Kidney (tissue), 14 donors: ENCODE data around the gene PCDHGB7. TPM values are rescaled to one million over a fixed set of nuclear protein-coding genes. Genes with fewer than 3 reads are reported as not detected.
"Not testable (repeated sequence)": the region's sequence is repeated elsewhere in the genome, so short reads cannot be mapped to it uniquely, and the experiment has no call there.

ENCODE experiments used
- DNase-seq, 5 donors: peaks; one replicate each; pipeline ENCODE4 v3.0.0-alpha.2; 2013 to 2020
- FAIRE-seq: peaks from 2 replicates; lab custom pipeline; 2012; peaks lifted over from hg19 to GRCh38; lab: Jason Lieb, UNC
- H3K27ac ChIP-seq, 2 donors: one replicate each; pipeline ENCODE4 v1.7.0; 2013; ENCODE audit warnings: low read depth in 2 of 2, low read length in 2 of 2, inconsistent platforms in 1 of 2
- H3K27me3 ChIP-seq: one replicate; pipeline ENCODE4 v1.7.1; 2013; ENCODE audit warnings: low read length, inconsistent platforms; ENCODE audit not compliant: control insufficient read depth, insufficient read depth
- H3K36me3 ChIP-seq, 3 donors: one replicate each; pipeline versions ENCODE4 v1.7.0 to v1.7.1; 2013; ENCODE audit warnings: low read length in 3 of 3, control low read depth in 1 of 3, inconsistent platforms in 1 of 3; ENCODE audit not compliant: insufficient read depth in 3 of 3, control insufficient read depth in 2 of 3
- H3K4me1 ChIP-seq, 3 donors: one replicate each; pipeline versions ENCODE4 v1.7.0 to v1.7.1; 2013; ENCODE audit warnings: low read length in 3 of 3, inconsistent platforms in 1 of 3, low read depth in 1 of 3; ENCODE audit not compliant: control insufficient read depth in 2 of 3, insufficient read depth in 2 of 3
- H3K4me3 ChIP-seq, 3 donors: one replicate each; pipeline versions ENCODE4 v1.7.0 to v1.8.1; 2013; ENCODE audit warnings: low read length in 3 of 3, control low read depth in 1 of 3, inconsistent platforms in 1 of 3
- H3K9ac ChIP-seq, 3 donors: one replicate each; pipeline versions ENCODE4 v1.7.0 to v1.7.1; 2013; ENCODE audit warnings: low read length in 3 of 3, control low read depth in 1 of 3, inconsistent platforms in 1 of 3
- H3K9me3 ChIP-seq, 3 donors: one replicate each; pipeline versions ENCODE4 v1.7.0 to v1.7.1; 2013; ENCODE audit warnings: low read length in 3 of 3, control low read depth in 1 of 3, inconsistent platforms in 1 of 3; ENCODE audit not compliant: control insufficient read depth in 2 of 3, insufficient read depth in 1 of 3
- intact Hi-C: fragments of 100-400 bp; cut with DNase I; formaldehyde crosslinking; loops from one replicate; pipeline ENCODE4 v1.11.1; 2022
- polyA plus RNA-seq: library from polyadenylated mRNA; stranded (reverse); fragments of 350-450 nt; fragmentation: Illumina TruSeq; extraction: RNeasy Lipid Tissue Mini Kit (QIAGEN cat#74804); gene quantifications from one replicate; pipeline ENCODE4 v1.2.3, GENCODE V29; 2014; ENCODE audit warnings: low read depth, low replicate concordance; ENCODE audit not compliant: insufficient read depth
- total RNA-seq: library from RNA; stranded (reverse); fragmentation: NEBNext Ultra II Directional; extraction: Animal tissue kit (Norgen Biotek cat#: 25700); gene quantifications from one replicate; pipeline ENCODE4 v1.2.1, GENCODE V29; 2021
- TF ChIP-seq, protein P1 (sequence below): IDR thresholded peaks from 3 replicates; pipeline ENCODE4 v1.5.1; 2012; ENCODE audit warnings: mild to moderate bottlenecking, moderate library complexity, borderline replicate concordance; ENCODE audit not compliant: insufficient read depth; ENCODE audit errors: extremely low read depth
- donor health status: control.
- donor health status: control.
- donor health status: control.
- donor health status: control.
- donor health status: control.
- donor health status: DM: yes; HTN: yes; CAD: no.
- donor health status: Normal renal cell carcinoma (clear cell type).

PCDHGB7 gene
- total and polyA plus RNA-seq, 2 donors from 2014 or later = 1.0 to 15.1 TPM

DNA sequence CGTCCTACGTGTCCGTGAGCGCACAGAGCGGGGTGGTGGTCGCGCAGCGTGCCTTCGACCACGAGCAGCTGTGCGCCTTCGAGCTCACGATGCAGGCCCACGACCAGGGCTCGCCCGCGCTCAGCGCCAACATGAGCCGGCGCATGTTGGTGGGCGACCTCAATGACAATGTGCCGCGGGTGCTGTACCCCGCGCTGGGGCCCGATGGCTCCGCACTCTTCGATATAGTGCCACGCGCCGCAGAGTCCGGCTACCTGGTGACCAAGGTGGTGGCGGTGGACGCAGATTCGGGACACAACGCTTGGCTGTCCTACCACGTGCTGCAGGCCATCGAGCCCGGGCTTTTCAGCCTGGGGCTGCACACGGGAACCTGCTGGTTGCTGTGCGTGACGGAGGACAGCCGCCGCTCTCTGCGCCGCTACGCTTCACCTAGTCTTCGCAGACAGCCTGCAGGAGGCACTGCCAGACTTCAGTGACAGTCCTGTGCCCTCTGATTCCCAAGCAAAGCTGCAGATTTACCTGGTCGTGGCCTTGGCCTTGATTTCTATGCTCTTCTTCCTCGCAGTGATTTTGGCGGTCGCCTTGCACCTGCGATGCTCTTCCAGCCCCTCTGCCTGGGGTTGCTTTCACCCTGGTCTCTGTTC, 10.4 kb downstream of the PCDHGB7 start:
- Histone ChIP-seq H3K36me3 (no peaks in the 10 kb centered on the region), H3K9me3 (peaks cover 7 to 79% (median 33%) of the 10 kb centered on the region in 3 donors), H3K27me3 (no peaks in the 10 kb centered on the region), H3K4me3 (peak overlapping the region in 1 of 3 donors; percentile 19), H3K9ac (no peak overlapping the region), H3K27ac (no peak overlapping the region), H3K4me1 (no peaks in the 10 kb centered on the region)
- intact Hi-C loops = no loop called here
- TF ChIP-seq, protein P1, sequence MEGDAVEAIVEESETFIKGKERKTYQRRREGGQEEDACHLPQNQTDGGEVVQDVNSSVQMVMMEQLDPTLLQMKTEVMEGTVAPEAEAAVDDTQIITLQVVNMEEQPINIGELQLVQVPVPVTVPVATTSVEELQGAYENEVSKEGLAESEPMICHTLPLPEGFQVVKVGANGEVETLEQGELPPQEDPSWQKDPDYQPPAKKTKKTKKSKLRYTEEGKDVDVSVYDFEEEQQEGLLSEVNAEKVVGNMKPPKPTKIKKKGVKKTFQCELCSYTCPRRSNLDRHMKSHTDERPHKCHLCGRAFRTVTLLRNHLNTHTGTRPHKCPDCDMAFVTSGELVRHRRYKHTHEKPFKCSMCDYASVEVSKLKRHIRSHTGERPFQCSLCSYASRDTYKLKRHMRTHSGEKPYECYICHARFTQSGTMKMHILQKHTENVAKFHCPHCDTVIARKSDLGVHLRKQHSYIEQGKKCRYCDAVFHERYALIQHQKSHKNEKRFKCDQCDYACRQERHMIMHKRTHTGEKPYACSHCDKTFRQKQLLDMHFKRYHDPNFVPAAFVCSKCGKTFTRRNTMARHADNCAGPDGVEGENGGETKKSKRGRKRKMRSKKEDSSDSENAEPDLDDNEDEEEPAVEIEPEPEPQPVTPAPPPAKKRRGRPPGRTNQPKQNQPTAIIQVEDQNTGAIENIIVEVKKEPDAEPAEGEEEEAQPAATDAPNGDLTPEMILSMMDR = no peak
- no peak for DNase-seq
- FAIRE-seq = no peak

DNA sequence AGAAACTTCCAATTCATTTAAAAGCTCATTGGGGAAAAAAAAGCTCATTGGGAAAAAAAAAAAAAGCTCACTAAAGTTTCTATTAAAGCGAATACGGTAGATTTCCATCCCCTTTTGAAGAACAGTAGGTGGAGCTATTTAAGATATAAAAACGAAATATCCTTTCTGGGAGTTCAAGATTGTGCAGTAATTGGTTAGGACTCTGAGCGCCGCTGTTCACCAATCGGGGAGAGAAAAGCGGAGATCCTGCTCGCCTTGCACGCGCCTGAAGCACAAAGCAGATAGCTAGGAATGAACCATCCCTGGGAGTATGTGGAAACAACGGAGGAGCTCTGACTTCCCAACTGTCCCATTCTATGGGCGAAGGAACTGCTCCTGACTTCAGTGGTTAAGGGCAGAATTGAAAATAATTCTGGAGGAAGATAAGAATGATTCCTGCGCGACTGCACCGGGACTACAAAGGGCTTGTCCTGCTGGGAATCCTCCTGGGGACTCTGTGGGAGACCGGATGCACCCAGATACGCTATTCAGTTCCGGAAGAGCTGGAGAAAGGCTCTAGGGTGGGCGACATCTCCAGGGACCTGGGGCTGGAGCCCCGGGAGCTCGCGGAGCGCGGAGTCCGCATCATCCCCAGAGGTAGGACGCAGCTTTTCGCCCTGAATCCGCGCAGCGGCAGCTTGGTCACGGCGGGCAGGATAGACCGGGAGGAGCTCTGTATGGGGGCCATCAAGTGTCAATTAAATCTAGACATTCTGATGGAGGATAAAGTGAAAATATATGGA, 13.0 kb downstream of the PCDHGB7 start, which contains the start of gene PCDHGA12:
Gene PCDHGA12 (plus strand): TSS at position 176 of the 782 bp plus-strand sequence. CDS start 253 bp downstream, at position 429.
- intact Hi-C loops = no loop called here
- DNase-seq = peak in 2 of 5 donors; percentile 29 to 47
- no peaks in the 10 kb centered on the region for H3K36me3 ChIP-seq
- no peaks in the 10 kb centered on the region for H3K4me1 ChIP-seq
- H3K27me3 ChIP-seq = no peaks in the 10 kb centered on the region
- TF ChIP-seq, protein P1 = peak; percentile 34
- no peak within 1 kb of the TSS for H3K27ac ChIP-seq
- no peak for FAIRE-seq
- peak within 1 kb of the TSS in 2 of 3 donors; percentile 1 to 39 for H3K4me3 ChIP-seq
- no peak within 1 kb of the TSS for H3K9ac ChIP-seq
- peaks cover 7 to 69% (median 29%) of the 10 kb centered on the region in 3 donors for H3K9me3 ChIP-seq

DNA sequence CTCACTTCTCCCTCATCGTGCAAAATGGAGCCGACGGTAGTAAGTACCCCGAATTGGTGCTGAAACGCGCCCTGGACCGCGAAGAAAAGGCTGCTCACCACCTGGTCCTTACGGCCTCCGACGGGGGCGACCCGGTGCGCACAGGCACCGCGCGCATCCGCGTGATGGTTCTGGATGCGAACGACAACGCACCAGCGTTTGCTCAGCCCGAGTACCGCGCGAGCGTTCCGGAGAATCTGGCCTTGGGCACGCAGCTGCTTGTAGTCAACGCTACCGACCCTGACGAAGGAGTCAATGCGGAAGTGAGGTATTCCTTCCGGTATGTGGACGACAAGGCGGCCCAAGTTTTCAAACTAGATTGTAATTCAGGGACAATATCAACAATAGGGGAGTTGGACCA, 13.8 kb downstream of the PCDHGB7 start:
- H3K9ac ChIP-seq = no peak overlapping the region
- intact Hi-C loops = no loop called here
- TF ChIP-seq, protein P1 = no peak
- no peak overlapping the region for H3K27ac ChIP-seq
- DNase-seq = no peak
- no peaks in the 10 kb centered on the region for H3K27me3 ChIP-seq
- FAIRE-seq = no peak
- peak overlapping the region in 1 of 3 donors; percentile 39 for H3K4me3 ChIP-seq
- no peaks in the 10 kb centered on the region for H3K36me3 ChIP-seq
- peaks cover 5 to 65% (median 25%) of the 10 kb centered on the region in 3 donors for H3K9me3 ChIP-seq
- H3K4me1 ChIP-seq = no peaks in the 10 kb centered on the region

DNA sequence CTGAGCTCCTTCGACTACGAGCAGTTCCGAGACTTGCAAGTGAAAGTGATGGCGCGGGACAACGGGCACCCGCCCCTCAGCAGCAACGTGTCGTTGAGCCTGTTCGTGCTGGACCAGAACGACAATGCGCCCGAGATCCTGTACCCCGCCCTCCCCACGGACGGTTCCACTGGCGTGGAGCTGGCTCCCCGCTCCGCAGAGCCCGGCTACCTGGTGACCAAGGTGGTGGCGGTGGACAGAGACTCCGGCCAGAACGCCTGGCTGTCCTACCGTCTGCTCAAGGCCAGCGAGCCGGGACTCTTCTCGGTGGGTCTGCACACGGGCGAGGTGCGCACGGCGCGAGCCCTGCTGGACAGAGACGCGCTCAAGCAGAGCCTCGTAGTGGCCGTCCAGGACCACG, 14.8 kb downstream of the PCDHGB7 start:
- H3K36me3 ChIP-seq, H3K27ac ChIP-seq, DNase-seq, intact Hi-C loops, H3K4me1 ChIP-seq, H3K9ac ChIP-seq, FAIRE-seq, H3K27me3 ChIP-seq: not testable (repeated sequence)
- H3K4me3 ChIP-seq = peak overlapping the region in 1 of 3 donors; percentile 39
- peaks cover 3 to 62% (median 19%) of the 10 kb centered on the region in 3 donors for H3K9me3 ChIP-seq

DNA sequence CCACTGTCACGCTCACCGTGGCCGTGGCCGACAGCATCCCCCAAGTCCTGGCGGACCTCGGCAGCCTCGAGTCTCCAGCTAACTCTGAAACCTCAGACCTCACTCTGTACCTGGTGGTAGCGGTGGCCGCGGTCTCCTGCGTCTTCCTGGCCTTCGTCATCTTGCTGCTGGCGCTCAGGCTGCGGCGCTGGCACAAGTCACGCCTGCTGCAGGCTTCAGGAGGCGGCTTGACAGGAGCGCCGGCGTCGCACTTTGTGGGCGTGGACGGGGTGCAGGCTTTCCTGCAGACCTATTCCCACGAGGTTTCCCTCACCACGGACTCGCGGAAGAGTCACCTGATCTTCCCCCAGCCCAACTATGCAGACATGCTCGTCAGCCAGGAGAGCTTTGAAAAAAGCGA, 15.2 kb downstream of the PCDHGB7 start:
- H3K9me3 ChIP-seq = peaks cover 2 to 57% (median 16%) of the 10 kb centered on the region in 3 donors
- intact Hi-C loops, H3K9ac ChIP-seq, H3K27me3 ChIP-seq, FAIRE-seq, DNase-seq, H3K4me3 ChIP-seq, H3K4me1 ChIP-seq, H3K36me3 ChIP-seq, H3K27ac ChIP-seq: not testable (repeated sequence)
